K562 (cell line): ENCODE results near the gene SULT6B1. TPM values are rescaled to one million over a fixed set of nuclear protein-coding genes. Genes with fewer than 3 reads are reported as not detected.

Source experiments
- ADNP ChIP-seq: fragments of 200-800 bp; sonication (Bioruptor generic); IDR thresholded peaks from 2 replicates; pipeline ENCODE4 v1.6.1; 2016; ENCODE audit warnings: missing genetic modification characterization, missing compliant biosample characterization
- FOXJ2 ChIP-seq: fragments of 200-800 bp; sonication (Bioruptor generic); IDR thresholded peaks from 2 replicates; pipeline ENCODE4 v1.6.1; 2016; ENCODE audit warnings: missing genetic modification characterization, missing compliant biosample characterization
- GATAD2B ChIP-seq: fragments of 450-650 bp; IDR thresholded peaks from 2 replicates; pipeline ENCODE4 v1.6.1; 2017; ENCODE audit warnings: mild to moderate bottlenecking, borderline replicate concordance
- HEY1 ChIP-seq: fragments of 250-450 bp; sonication (Bioruptor Pico); IDR thresholded peaks from 2 replicates; pipeline ENCODE4 v1.5.0; 2020; ENCODE audit warnings: mild to moderate bottlenecking, moderate library complexity, borderline replicate concordance
- NFE2L1 ChIP-seq: fragments of 450-650 bp; IDR thresholded peaks from 2 replicates; pipeline ENCODE4 v1.6.1; 2016; ENCODE audit warnings: missing genetic modification characterization, low read depth, mild to moderate bottlenecking, missing compliant biosample characterization, moderate library complexity, borderline replicate concordance
- NFIX ChIP-seq: fragments of 250-450 bp; sonication (Bioruptor Pico); IDR thresholded peaks from 2 replicates; pipeline ENCODE4 v1.4.0; 2020; ENCODE audit warnings: low read depth, mild to moderate bottlenecking, moderate library complexity
- PPARD ChIP-seq: fragments of 250-450 bp; sonication (Bioruptor Pico); IDR thresholded peaks from 2 replicates; pipeline ENCODE4 v1.8.0; 2022; ENCODE audit warnings: inconsistent platforms, mild to moderate bottlenecking, moderate library complexity
- PRMT5 ChIP-seq: sonication (generic); formaldehyde crosslinking; IDR thresholded peaks from 2 replicates; pipeline ENCODE4 v1.5.0; 2020; ENCODE audit warnings: missing genetic modification reagents
- SAP30 ChIP-seq: fragments of 200-600 bp; sonication (generic); IDR thresholded peaks from 2 replicates; pipeline ENCODE4 v1.6.1; 2012; ENCODE audit warnings: borderline replicate concordance, low read depth, mild to moderate bottlenecking, moderate library complexity, low read length, control low read depth, inconsistent platforms; ENCODE audit not compliant: insufficient read depth, poor library complexity, severe bottlenecking
- SMAD2 ChIP-seq: fragments of 150-350 bp; IDR thresholded peaks from 2 replicates; pipeline ENCODE4 v1.6.1; 2014; ENCODE audit warnings: low read depth, mild to moderate bottlenecking, low read length
- ZBTB1 ChIP-seq: sonication (generic); formaldehyde crosslinking; IDR thresholded peaks from 2 replicates; pipeline ENCODE4 v1.8.1; 2023; ENCODE audit warnings: missing genetic modification reagents, low read depth, mild to moderate bottlenecking, borderline replicate concordance
- ZBTB8A ChIP-seq: fragments of 450-650 bp; IDR thresholded peaks from 2 replicates; pipeline ENCODE4 v1.6.1; 2018; ENCODE audit warnings: mild to moderate bottlenecking, moderate library complexity; ENCODE audit not compliant: partially characterized antibody
- ZFX ChIP-seq: sonication (generic); formaldehyde crosslinking; IDR thresholded peaks from 2 replicates; pipeline ENCODE4 v1.8.0; 2022; ENCODE audit warnings: mild to moderate bottlenecking, missing genetic modification reagents, moderate library complexity
- ZNF217 ChIP-seq: sonication (generic); formaldehyde crosslinking; IDR thresholded peaks from 2 replicates; pipeline ENCODE4 v1.8.0; 2022; ENCODE audit warnings: mild to moderate bottlenecking, missing genetic modification reagents
- polyA plus RNA-seq, 8 experiments: library from polyadenylated mRNA; depleted of rRNA in 4 of 8; stranded (reverse) in 5 of 8; unstranded in 3 of 8; fragments of >200 nt; fragmentation: Nextera tagmentation in 2 of 8; fragmentation: Illumina TruSeq in 1 of 8; extraction: Ambion mirVana in 2 of 8; extraction: Trizol in 1 of 8; gene quantifications; 2 replicates each; pipeline versions ENCODE4 v1.2.1 to v1.2.3, GENCODE V29; 2011 to 2014; ENCODE audit warnings: inconsistent platforms in 1 of 8, missing spikeins in 1 of 8
- total RNA-seq, 7 experiments: library from RNA; depleted of rRNA in 6 of 7; stranded (reverse); fragments of >200 nt in 6 of 7; fragmentation: Illumina TruSeq in 2 of 7; extraction: Trizol in 2 of 7; gene quantifications; 2 replicates each; pipeline versions ENCODE4 v1.2.1 to v1.2.3, GENCODE V29; 2011 to 2021; ENCODE audit warnings: low replicate concordance in 1 of 7
- TF ChIP-seq, protein P1 (sequence below): conservative IDR thresholded peaks from 2 replicates; pipeline ENCODE4 v1.6.1; 2011; ENCODE audit warnings: low read depth, mild to moderate bottlenecking, low read length; ENCODE audit not compliant: control insufficient read depth
- TF ChIP-seq, protein P2 (sequence below): fragments of 250-450 bp; sonication (Bioruptor Pico); IDR thresholded peaks from 2 replicates; pipeline ENCODE4 v1.8.0; 2022; ENCODE audit warnings: inconsistent platforms, mild to moderate bottlenecking, moderate library complexity, borderline replicate concordance
- TF ChIP-seq, protein P3 (sequence below): fragments of 250-450 bp; sonication (Bioruptor Pico); IDR thresholded peaks from 2 replicates; pipeline ENCODE4 v1.9.0; 2021; ENCODE audit warnings: mild to moderate bottlenecking
- TF ChIP-seq, protein P4 (sequence below): sonication (generic); formaldehyde crosslinking; IDR thresholded peaks from 2 replicates; pipeline ENCODE4 v1.8.0; 2022; ENCODE audit warnings: missing genetic modification reagents, mild to moderate bottlenecking, borderline replicate concordance
- TF ChIP-seq, protein P5 (sequence below): IDR thresholded peaks from 3 replicates; pipeline ENCODE4 v1.6.1; 2011; ENCODE audit warnings: borderline replicate concordance, mild to moderate bottlenecking; ENCODE audit not compliant: insufficient read length, insufficient read depth

The SULT6B1 gene
- total and polyA plus RNA-seq, 9 of the 15 experiments (the other 6 are each of a cell fraction or from before 2014, with no cell fraction given), result not detected

DNA sequence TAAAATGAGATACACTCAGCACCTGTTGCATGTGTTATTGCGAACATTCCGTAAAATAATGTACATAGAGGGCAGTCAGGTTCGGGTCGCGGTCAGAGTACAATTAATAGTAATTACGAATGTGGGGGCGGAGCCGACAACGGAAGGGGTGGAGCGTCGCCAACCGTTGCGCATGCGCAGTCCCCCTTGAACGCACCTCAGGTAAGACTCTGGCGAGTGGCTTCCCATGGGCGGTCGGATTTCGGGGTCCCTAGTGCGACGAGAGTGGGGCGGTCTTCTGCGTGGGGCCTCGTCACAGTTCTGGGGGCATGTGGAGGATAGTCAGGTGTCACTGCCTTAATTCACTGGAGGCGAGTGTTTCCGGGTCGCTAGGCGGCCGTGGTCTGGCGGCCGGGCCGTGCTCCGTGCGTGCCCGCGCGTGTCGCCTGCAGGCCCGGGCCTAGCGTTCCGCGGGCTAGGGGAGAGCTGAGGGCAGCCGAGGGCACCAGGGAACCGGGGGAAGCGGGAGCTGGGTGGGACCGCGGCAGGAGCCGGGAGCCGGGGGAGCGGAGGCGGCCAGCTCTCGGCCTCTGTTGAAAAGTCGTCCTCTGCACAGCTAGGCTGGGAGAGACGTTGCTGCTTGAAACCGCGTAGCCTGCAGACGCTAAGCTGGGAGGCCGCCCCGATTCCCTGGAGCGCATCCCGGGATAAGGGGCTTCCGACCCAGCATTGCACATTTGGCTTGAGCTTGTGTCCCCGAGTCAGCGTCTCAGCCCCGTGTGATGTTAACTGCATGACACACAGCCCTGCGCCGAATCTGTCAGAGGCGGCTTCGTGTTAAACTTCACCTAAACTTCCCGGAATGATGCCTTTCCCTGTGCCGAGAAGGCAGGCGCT, 8.1 kb upstream of the SULT6B1 start, which contains the start of gene CEBPZOS (continued):
- TF ChIP-seq, protein P1, sequence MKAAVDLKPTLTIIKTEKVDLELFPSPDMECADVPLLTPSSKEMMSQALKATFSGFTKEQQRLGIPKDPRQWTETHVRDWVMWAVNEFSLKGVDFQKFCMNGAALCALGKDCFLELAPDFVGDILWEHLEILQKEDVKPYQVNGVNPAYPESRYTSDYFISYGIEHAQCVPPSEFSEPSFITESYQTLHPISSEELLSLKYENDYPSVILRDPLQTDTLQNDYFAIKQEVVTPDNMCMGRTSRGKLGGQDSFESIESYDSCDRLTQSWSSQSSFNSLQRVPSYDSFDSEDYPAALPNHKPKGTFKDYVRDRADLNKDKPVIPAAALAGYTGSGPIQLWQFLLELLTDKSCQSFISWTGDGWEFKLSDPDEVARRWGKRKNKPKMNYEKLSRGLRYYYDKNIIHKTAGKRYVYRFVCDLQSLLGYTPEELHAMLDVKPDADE, result peak; percentile 75; the same call in 1 of the 2 replicates
- TF ChIP-seq ZBTB8A (no peak), NFE2L1 (no peak), ZNF217 (CRISPR knock-in tag) (no peak), ZBTB1 (CRISPR knock-in tag) (0 out of 2 replicates have a peak, but pooled peaks have one; percentile 52), PRMT5 (CRISPR knock-in tag) (no peak), SMAD2 (no peak), GATAD2B (no peak), HEY1 (no peak), ZFX (CRISPR knock-in tag) (peak; percentile 100), SAP30 (peak; percentile 75), NFIX (CRISPR knock-in tag) (no peak), FOXJ2 (tag) (no peak; the same call in 1 of the 2 replicates), PPARD (CRISPR knock-in tag) (no peak), ADNP (tag) (no peak)
- TF ChIP-seq, protein P2, sequence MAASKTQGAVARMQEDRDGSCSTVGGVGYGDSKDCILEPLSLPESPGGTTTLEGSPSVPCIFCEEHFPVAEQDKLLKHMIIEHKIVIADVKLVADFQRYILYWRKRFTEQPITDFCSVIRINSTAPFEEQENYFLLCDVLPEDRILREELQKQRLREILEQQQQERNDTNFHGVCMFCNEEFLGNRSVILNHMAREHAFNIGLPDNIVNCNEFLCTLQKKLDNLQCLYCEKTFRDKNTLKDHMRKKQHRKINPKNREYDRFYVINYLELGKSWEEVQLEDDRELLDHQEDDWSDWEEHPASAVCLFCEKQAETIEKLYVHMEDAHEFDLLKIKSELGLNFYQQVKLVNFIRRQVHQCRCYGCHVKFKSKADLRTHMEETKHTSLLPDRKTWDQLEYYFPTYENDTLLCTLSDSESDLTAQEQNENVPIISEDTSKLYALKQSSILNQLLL (CRISPR knock-in tag), result no peak
- TF ChIP-seq, protein P3, sequence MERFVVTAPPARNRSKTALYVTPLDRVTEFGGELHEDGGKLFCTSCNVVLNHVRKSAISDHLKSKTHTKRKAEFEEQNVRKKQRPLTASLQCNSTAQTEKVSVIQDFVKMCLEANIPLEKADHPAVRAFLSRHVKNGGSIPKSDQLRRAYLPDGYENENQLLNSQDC (CRISPR knock-in tag), result no peak
- TF ChIP-seq, protein P4, sequence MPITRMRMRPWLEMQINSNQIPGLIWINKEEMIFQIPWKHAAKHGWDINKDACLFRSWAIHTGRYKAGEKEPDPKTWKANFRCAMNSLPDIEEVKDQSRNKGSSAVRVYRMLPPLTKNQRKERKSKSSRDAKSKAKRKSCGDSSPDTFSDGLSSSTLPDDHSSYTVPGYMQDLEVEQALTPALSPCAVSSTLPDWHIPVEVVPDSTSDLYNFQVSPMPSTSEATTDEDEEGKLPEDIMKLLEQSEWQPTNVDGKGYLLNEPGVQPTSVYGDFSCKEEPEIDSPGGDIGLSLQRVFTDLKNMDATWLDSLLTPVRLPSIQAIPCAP (CRISPR knock-in tag), result no peak
- TF ChIP-seq, protein P5, sequence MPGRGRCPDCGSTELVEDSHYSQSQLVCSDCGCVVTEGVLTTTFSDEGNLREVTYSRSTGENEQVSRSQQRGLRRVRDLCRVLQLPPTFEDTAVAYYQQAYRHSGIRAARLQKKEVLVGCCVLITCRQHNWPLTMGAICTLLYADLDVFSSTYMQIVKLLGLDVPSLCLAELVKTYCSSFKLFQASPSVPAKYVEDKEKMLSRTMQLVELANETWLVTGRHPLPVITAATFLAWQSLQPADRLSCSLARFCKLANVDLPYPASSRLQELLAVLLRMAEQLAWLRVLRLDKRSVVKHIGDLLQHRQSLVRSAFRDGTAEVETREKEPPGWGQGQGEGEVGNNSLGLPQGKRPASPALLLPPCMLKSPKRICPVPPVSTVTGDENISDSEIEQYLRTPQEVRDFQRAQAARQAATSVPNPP, result no peak
